T-helper 1 cell treated with Interleukin-12 subunit alpha and Interleukin-12 subunit beta and Interleukin-4 antibody, amounts not matched to agents 30 ng/mL and 1 ng/mL, for 36 hours (primary cell): Measurements from ENCODE around the gene CD48. TPM values are rescaled to one million over a fixed set of nuclear protein-coding genes. Genes with fewer than 3 reads are reported as not detected.
"Not testable (repeated sequence)": the region's sequence is repeated elsewhere in the genome, so short reads cannot be mapped to it uniquely, and the experiment has no call there.

ENCODE experiments used
- intact Hi-C: fragments of 100-400 bp; cut with micrococcal nuclease; formaldehyde crosslinking; loops from one replicate; pipeline ENCODE4 v1.15.1; 2024
- total RNA-seq: library from RNA; stranded (reverse); gene quantifications from 2 replicates; pipeline ENCODE4 v1.2.3, GENCODE V29; 2022

CD48 gene
- total RNA-seq, 1 donor from 2014 or later, result 235 TPM

- intact Hi-C loops, result loop anchor here (1.0 to 5.0 kb wide), 2 partner anchors 9 to 55 kb away; partner anchors contain the start of gene LY9
Measured at GRCh38 chr1:160742428-160743127, 31.0 kb upstream of the CD48 start.

GRCh38 chr1:160741612-160742348, 30.2 kb upstream of the CD48 start:
- intact Hi-C loops, result loop anchor here (1.0 to 5.0 kb wide), 3 partner anchors 10 to 56 kb away; partner anchors contain the start of gene LY9

- intact Hi-C loops, result loop anchor here (2.0 to 5.0 kb wide), 2 partner anchors 14 to 56 kb away; partner anchors contain the start of gene LY9
Measured at GRCh38 chr1:160741092-160741501, 29.5 kb upstream of the CD48 start.

- intact Hi-C loops, result loop anchor here (2.0 to 5.0 kb wide), 2 partner anchors 13 to 57 kb away; partner anchors contain the start of gene LY9
Measured at GRCh38 chr1:160740133-160740688, 28.6 kb upstream of the CD48 start.

- intact Hi-C loops, result no loop called here
Measured at GRCh38 chr1:160739098-160739511, 27.5 kb upstream of the CD48 start, which contains the start of gene SLAMF7. Gene SLAMF7 (plus strand): TSS chr1:160739247. CDS start chr1:160739302, 55 bp downstream.

- intact Hi-C loops, result no loop called here
Measured at GRCh38 chr1:160738271-160738670, 26.6 kb upstream of the CD48 start.

- intact Hi-C loops, result loop anchor here (1.0 to 2.0 kb wide), 2 partner anchors 10 to 16 kb away; no protein-coding TSS in a partner anchor
Measured at GRCh38 chr1:160734301-160734700, 22.7 kb upstream of the CD48 start.

GRCh38 chr1:160733898-160734297, 22.3 kb upstream of the CD48 start:
- intact Hi-C loops, result loop anchor here (1.0 to 2.0 kb wide), 2 partner anchors 10 to 17 kb away; no protein-coding TSS in a partner anchor

GRCh38 chr1:160731990-160732389, 20.4 kb upstream of the CD48 start:
- intact Hi-C loops, result no loop called here

GRCh38 chr1:160731564-160731963, 19.9 kb upstream of the CD48 start:
- intact Hi-C loops, result not testable (repeated sequence)

- intact Hi-C loops, result loop anchor here (1.0 to 2.0 kb wide), 7 partner anchors 14 to 263 kb away; no protein-coding TSS in a partner anchor
Measured at GRCh38 chr1:160727316-160727640, 15.7 kb upstream of the CD48 start.

- intact Hi-C loops, result loop anchor here (1.0 to 2.0 kb wide), 10 partner anchors 14 to 264 kb away; no protein-coding TSS in a partner anchor
Measured at GRCh38 chr1:160726498-160727315, 15.1 kb upstream of the CD48 start.

GRCh38 chr1:160726114-160726497, 14.5 kb upstream of the CD48 start:
- intact Hi-C loops, result loop anchor here (1.0 to 2.0 kb wide), 4 partner anchors 15 to 225 kb away; no protein-coding TSS in a partner anchor

- intact Hi-C loops, result no loop called here
Measured at GRCh38 chr1:160724465-160725242, 13.0 kb upstream of the CD48 start.

- intact Hi-C loops, result no loop called here
Measured at GRCh38 chr1:160723332-160723731, 11.7 kb upstream of the CD48 start.

GRCh38 chr1:160722726-160723125, 11.1 kb upstream of the CD48 start:
- intact Hi-C loops, result no loop called here

- intact Hi-C loops, result no loop called here
Measured at GRCh38 chr1:160721473-160721872, 9.9 kb upstream of the CD48 start.

GRCh38 chr1:160720356-160721085, 8.9 kb upstream of the CD48 start:
- intact Hi-C loops, result loop anchor here (1.0 kb wide), 1 partner anchor 8 kb away; no protein-coding TSS in a partner anchor

GRCh38 chr1:160718210-160718609, 6.6 kb upstream of the CD48 start:
- intact Hi-C loops, result no loop called here
